ENCODE measurements around the gene TERF2IP. TPM values are rescaled to one million over a fixed set of nuclear protein-coding genes. Genes with fewer than 3 reads are reported as not detected.

The TERF2IP gene
- total RNA-seq, 1 donor from 2014 or later: 59.9 TPM

DNA sequence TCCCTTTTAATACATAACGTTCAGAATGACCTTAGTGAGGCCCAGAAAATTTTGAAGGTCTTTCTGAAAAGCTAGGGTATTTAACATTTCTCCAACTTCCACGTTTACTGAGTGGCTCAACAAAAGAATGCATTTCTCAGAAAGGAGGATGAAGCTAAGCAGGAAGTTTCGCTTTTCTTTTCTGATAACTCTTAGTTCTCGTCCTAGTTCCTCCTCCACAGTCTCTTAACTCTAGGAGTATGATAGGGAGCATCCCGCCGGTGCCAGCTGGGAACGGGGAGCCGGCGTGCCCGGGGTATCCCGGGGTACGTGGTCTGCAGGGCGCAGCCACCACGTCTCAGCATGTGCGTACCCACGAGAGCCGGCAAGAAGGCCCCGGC is 471 bp upstream of the TERF2IP start:
- Histone ChIP-seq H3K4me3 (ENCODE audit: low read depth, low read length) (peak overlapping the region; percentile 96), H3K36me3 (ENCODE audit: control insufficient read depth, insufficient read depth, low read length) (no peaks in the 10 kb centered on the region), H3K27me3 (ENCODE audit: control insufficient read depth, insufficient read depth, low read length) (no peaks in the 10 kb centered on the region)
- no peak for TF ChIP-seq CTCF (IDR thresholded peaks at IDR 0.05; ENCODE audit: insufficient read depth, low read length, poor library complexity, severe bottlenecking)
- no peak for DNase-seq (ENCODE audit: low read depth)

DNA sequence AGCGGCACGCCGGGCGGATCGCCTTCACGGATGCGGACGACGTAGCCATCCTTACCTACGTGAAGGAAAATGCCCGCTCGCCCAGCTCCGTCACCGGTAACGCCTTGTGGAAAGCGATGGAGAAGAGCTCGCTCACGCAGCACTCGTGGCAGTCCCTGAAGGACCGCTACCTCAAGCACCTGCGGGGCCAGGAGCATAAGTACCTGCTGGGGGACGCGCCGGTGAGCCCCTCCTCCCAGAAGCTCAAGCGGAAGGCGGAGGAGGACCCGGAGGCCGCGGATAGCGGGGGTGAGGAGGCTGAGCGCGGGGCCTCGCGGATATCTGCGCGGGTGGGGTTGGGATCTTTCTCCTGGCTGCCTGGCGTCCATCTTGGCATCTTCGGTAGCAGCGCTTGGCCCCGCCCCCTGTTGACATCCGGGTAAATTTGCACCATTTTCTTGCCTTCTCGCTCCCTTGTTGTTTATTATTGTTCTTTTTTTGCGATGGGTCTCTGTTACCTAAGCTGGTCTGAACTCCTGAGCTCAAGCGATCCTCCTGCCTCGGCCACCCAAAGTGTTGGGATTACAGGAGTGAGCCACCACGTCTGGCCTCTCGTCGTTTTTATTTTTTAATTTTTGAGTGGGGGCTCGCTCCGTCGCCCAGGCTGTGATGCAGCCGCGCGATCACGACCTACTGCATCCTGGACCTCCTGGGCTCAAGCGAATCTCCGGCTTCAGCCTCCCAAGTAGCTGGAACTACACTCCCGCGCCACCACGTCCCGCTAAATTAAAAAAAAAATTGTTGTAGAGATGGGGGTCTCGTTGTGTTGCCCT is 898 bp downstream of the TERF2IP start:
- no peaks in the 10 kb centered on the region for H3K36me3 ChIP-seq (ENCODE audit: control insufficient read depth, insufficient read depth, low read length)
- DNase-seq (ENCODE audit: low read depth): peak; percentile 35

GRCh38 chr16:75653922-75654321 is 6.3 kb downstream of the TERF2IP start:
- TF ChIP-seq CTCF (IDR thresholded peaks at IDR 0.05; ENCODE audit: insufficient read depth, low read length, poor library complexity, severe bottlenecking): no peak
- no peak overlapping the region for H3K4me3 ChIP-seq (ENCODE audit: low read depth, low read length)
- no peaks in the 10 kb centered on the region for H3K27me3 ChIP-seq (ENCODE audit: control insufficient read depth, insufficient read depth, low read length)
- no peak for DNase-seq (ENCODE audit: low read depth)
- H3K36me3 ChIP-seq (ENCODE audit: control insufficient read depth, insufficient read depth, low read length): peaks cover 1% of the 10 kb centered on the region

More for the DNA sequence above, 898 bp downstream of the TERF2IP start:
- H3K4me3 ChIP-seq (ENCODE audit: low read depth, low read length): peak overlapping the region; percentile 96
- H3K27me3 ChIP-seq (ENCODE audit: control insufficient read depth, insufficient read depth, low read length): no peaks in the 10 kb centered on the region
- TF ChIP-seq CTCF (IDR thresholded peaks at IDR 0.05; ENCODE audit: insufficient read depth, low read length, poor library complexity, severe bottlenecking): no peak

- no peak for TF ChIP-seq CTCF (IDR thresholded peaks at IDR 0.05; ENCODE audit: insufficient read depth, low read length, poor library complexity, severe bottlenecking)
- Histone ChIP-seq H3K4me3 (ENCODE audit: low read depth, low read length) (no peak overlapping the region), H3K27me3 (ENCODE audit: control insufficient read depth, insufficient read depth, low read length) (no peaks in the 10 kb centered on the region), H3K36me3 (ENCODE audit: control insufficient read depth, insufficient read depth, low read length) (peaks cover 1% of the 10 kb centered on the region)
- DNase-seq (ENCODE audit: low read depth): no peak
Observed at GRCh38 chr16:75658175-75658574, 10.6 kb downstream of the TERF2IP start.

GRCh38 chr16:75660321-75660720 is 12.7 kb downstream of the TERF2IP start:
- no peak for TF ChIP-seq CTCF (IDR thresholded peaks at IDR 0.05; ENCODE audit: insufficient read depth, low read length, poor library complexity, severe bottlenecking)
- no peaks in the 10 kb centered on the region for H3K27me3 ChIP-seq (ENCODE audit: control insufficient read depth, insufficient read depth, low read length)
- H3K36me3 ChIP-seq (ENCODE audit: control insufficient read depth, insufficient read depth, low read length): peaks cover 1% of the 10 kb centered on the region
- DNase-seq (ENCODE audit: low read depth): no peak
- no peak overlapping the region for H3K4me3 ChIP-seq (ENCODE audit: low read depth, low read length)

Data from kidney epithelial cell (primary cell).